ENCODE data around the gene RGP1.

RGP1 gene

DNA sequence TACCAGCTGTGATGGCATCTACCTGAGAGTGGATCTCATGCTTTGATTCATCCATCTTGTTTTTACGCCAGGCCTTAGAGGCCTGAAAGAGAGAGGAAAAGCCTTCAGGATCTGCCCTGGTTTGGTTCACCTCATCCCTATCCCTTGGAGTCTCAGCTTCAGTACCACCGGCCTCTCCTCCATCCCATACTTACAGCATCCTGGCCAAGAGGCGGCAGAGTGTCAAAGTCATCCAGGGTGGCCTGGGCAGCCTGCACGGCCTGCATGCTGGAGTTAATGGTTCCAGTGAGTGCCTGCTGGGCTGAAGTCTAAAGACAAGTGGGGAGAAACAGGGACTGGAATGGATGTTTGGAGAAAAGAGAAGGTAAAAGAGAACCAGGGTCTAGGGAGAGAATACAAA lies 29.5 kb upstream of the RGP1 start:
- no peak for DNase-seq (ENCODE audit: low read depth)
- TF ChIP-seq, protein P1, sequence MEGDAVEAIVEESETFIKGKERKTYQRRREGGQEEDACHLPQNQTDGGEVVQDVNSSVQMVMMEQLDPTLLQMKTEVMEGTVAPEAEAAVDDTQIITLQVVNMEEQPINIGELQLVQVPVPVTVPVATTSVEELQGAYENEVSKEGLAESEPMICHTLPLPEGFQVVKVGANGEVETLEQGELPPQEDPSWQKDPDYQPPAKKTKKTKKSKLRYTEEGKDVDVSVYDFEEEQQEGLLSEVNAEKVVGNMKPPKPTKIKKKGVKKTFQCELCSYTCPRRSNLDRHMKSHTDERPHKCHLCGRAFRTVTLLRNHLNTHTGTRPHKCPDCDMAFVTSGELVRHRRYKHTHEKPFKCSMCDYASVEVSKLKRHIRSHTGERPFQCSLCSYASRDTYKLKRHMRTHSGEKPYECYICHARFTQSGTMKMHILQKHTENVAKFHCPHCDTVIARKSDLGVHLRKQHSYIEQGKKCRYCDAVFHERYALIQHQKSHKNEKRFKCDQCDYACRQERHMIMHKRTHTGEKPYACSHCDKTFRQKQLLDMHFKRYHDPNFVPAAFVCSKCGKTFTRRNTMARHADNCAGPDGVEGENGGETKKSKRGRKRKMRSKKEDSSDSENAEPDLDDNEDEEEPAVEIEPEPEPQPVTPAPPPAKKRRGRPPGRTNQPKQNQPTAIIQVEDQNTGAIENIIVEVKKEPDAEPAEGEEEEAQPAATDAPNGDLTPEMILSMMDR (conservative IDR thresholded peaks at IDR 0.05; ENCODE audit: low read depth, low read length) = no peak
- no peak overlapping the region for H3K4me3 ChIP-seq (ENCODE audit: low read depth, low read length)

DNA sequence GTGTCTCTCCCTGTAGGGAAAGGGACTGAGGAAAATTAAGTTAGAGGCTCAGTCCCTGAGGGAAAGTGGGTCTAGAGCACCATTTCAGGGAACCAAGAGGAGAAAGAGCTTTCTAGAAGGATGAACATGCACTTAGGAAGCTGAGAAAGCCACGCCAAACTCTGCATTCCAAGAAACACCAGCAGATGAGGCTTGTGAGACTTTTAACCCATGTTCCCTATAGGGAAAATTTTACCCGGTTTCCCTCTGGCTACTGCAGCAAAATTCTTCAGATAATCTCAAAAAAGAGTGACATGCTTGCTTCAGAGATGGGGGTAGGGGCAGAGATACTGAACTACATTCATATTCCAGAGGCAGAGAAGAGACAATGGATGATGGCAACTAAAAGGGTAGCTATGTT lies 25.7 kb upstream of the RGP1 start:
- TF ChIP-seq, protein P1 (conservative IDR thresholded peaks at IDR 0.05; ENCODE audit: low read depth, low read length) = no peak
- DNase-seq (ENCODE audit: low read depth) = no peak
- no peak overlapping the region for H3K4me3 ChIP-seq (ENCODE audit: low read depth, low read length)

- TF ChIP-seq, protein P1 (conservative IDR thresholded peaks at IDR 0.05; ENCODE audit: low read depth, low read length) = no peak
- DNase-seq (ENCODE audit: low read depth) = no peak
- no peak overlapping the region for H3K4me3 ChIP-seq (ENCODE audit: low read depth, low read length)
These were observed 25.2 kb upstream of the RGP1 start for GRCh38 chr9:35723908-35724307.

DNA sequence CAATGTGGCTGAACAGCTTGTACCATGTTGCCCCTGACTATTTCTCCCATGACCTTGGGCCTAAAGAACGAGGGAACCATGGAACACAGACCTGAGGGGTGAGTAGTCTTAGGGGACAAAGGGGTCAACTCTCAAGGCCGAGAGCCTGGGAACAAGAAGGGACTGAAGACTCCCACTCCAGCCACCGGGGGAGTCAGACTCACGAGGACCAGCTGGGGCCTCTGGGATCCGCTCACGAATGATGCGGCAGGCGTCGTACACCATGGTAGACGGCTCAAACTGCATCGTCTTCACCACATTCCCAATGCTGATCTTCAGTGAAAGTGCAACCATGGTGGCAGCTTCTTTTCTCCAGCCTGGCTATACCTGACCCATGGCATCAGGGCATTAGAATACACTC lies 23.7 kb upstream of the RGP1 start:
- TF ChIP-seq, protein P1 (conservative IDR thresholded peaks at IDR 0.05; ENCODE audit: low read depth, low read length) = no peak
- DNase-seq (ENCODE audit: low read depth) = no peak
- no peak overlapping the region for H3K4me3 ChIP-seq (ENCODE audit: low read depth, low read length)

DNA sequence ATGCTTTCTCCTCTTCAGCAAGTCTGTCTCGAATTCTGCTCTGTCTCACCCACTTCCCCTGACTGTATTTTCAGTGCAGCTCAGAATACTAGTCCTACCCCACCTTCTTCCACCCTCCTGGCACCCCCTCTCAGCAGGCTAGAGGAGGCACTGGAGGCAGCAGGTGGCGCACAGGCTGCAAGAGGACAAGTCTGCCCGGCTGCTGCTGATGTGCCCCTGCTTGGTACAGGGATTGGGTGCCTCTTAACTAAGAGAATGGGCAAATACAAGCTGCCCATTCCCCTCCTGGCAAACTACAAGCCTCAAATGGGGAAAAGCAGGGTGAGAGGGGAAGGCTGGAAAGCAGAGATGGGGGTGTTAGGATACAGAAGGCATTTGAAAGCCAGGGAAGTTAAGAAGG lies 22.2 kb upstream of the RGP1 start:
- TF ChIP-seq, protein P1 (conservative IDR thresholded peaks at IDR 0.05; ENCODE audit: low read depth, low read length) = no peak
- DNase-seq (ENCODE audit: low read depth) = peak; percentile 62
- H3K4me3 ChIP-seq (ENCODE audit: low read depth, low read length) = no peak overlapping the region

- TF ChIP-seq, protein P1 (conservative IDR thresholded peaks at IDR 0.05; ENCODE audit: low read depth, low read length) = no peak
- peak overlapping the region; percentile 46 for H3K4me3 ChIP-seq (ENCODE audit: low read depth, low read length)
These were observed 21.4 kb upstream of the RGP1 start for GRCh38 chr9:35727676-35728040.

GRCh38 chr9:35728041-35728971 lies 20.8 kb upstream of the RGP1 start:
- peak; percentile 87 for DNase-seq (ENCODE audit: low read depth)
- TF ChIP-seq, protein P1 (conservative IDR thresholded peaks at IDR 0.05; ENCODE audit: low read depth, low read length) = no peak
- peak overlapping the region; percentile 46 for H3K4me3 ChIP-seq (ENCODE audit: low read depth, low read length)

More at GRCh38 chr9:35727676-35728040, 21.4 kb upstream of the RGP1 start:
- DNase-seq (ENCODE audit: low read depth) = no peak
